Ascending aorta (tissue), 2 donors: Measurements from ENCODE around the gene CDCA3. TPM values are rescaled to one million over a fixed set of nuclear protein-coding genes. Genes with fewer than 3 reads are reported as not detected.
"Not testable (repeated sequence)": the region's sequence is repeated elsewhere in the genome, so short reads cannot be mapped to it uniquely, and the experiment has no call there.

ENCODE experiments used
- DNase-seq, 2 donors: peaks; one replicate each; pipeline ENCODE4 v3.0.0-alpha.2; 2019; ENCODE audit warnings: low spot score in 2 of 2
- H3K27ac ChIP-seq, 2 donors: fragments of 200-600 bp; sonication (generic); one replicate each; pipeline ENCODE4 v1.5.1; 2016 to 2017; ENCODE audit warnings: mild to moderate bottlenecking in 1 of 2
- H3K27me3 ChIP-seq: fragments of 200-600 bp; sonication (generic); one replicate; pipeline ENCODE4 v1.5.1; 2017
- H3K36me3 ChIP-seq, 2 donors: fragments of 200-600 bp; sonication (generic); one replicate each; pipeline ENCODE4 v1.5.1; 2016
- H3K4me1 ChIP-seq, 2 donors: fragments of 200-600 bp; sonication (generic); one replicate each; pipeline ENCODE4 v1.5.1; 2016 to 2017; ENCODE audit warnings: mild to moderate bottlenecking in 1 of 2
- H3K4me3 ChIP-seq, 2 donors: fragments of 200-600 bp; sonication (generic); one replicate each; pipeline ENCODE4 v1.5.1; 2016 to 2017; ENCODE audit warnings: mild to moderate bottlenecking in 1 of 2
- H3K9me3 ChIP-seq, 2 donors: fragments of 200-600 bp; sonication (generic); one replicate each; pipeline ENCODE4 v1.5.1; 2016
- CTCF ChIP-seq, 3 experiments: fragments of 200-600 bp in 2 of 3; fragments of 450-650 bp in 1 of 3; sonication (generic) in 2 of 3; IDR thresholded peaks; one replicate each; pipeline ENCODE4 v1.5.1; 2016 to 2019; ENCODE audit warnings: antibody characterized with exemption in 3 of 3, mild to moderate bottlenecking in 1 of 3, moderate library complexity in 1 of 3
- intact Hi-C: fragments of 100-400 bp; cut with DNase I; formaldehyde crosslinking; loops from one replicate; pipeline ENCODE4 v1.15.1; 2023
- total RNA-seq: library from RNA; depleted of rRNA; stranded (reverse); fragments of >200 nt; gene quantifications from one replicate; pipeline ENCODE4 v1.1.0, GENCODE V29; 2016

CDCA3 gene
- total RNA-seq, 1 donor from 2014 or later = not detected

- H3K4me3 ChIP-seq = peak overlapping the region; percentile 82 to 90
- intact Hi-C loops = loop anchor here (1.0 to 5.0 kb wide), 5 partner anchors 19 to 235 kb away; partner anchors contain the start of genes C1RL, CDCA3, LRRC23 and RNU7-1
- H3K27me3 ChIP-seq = no peaks in the 10 kb centered on the region
- peak overlapping the region; percentile 85 to 92 for H3K27ac ChIP-seq
- no peaks in the 10 kb centered on the region for H3K9me3 ChIP-seq
- H3K4me1 ChIP-seq = peaks cover 14 to 30% of the 10 kb centered on the region in 2 donors
- H3K36me3 ChIP-seq = peaks cover 17 to 19% of the 10 kb centered on the region in 2 donors
- TF ChIP-seq CTCF (IDR thresholded peaks at IDR 0.05) = peak; percentile 90 to 98 (median 97)
- DNase-seq = peak in 1 of 2 donors; percentile 92
Observed at GRCh38 chr12:6872073-6873048, 21.3 kb upstream of the CDCA3 start.

GRCh38 chr12:6871052-6871957 is 20.2 kb upstream of the CDCA3 start:
- no peaks in the 10 kb centered on the region for H3K9me3 ChIP-seq
- intact Hi-C loops = loop anchor here (5.0 kb wide), 1 partner anchor 236 kb away; the partner anchor contains the start of gene C1RL
- H3K4me3 ChIP-seq = peak overlapping the region; percentile 82 to 90
- H3K4me1 ChIP-seq = peaks cover 14 to 37% of the 10 kb centered on the region in 2 donors
- H3K36me3 ChIP-seq = peaks cover 17 to 19% of the 10 kb centered on the region in 2 donors
- no peak for DNase-seq
- TF ChIP-seq CTCF (IDR thresholded peaks at IDR 0.05) = no peak
- H3K27me3 ChIP-seq = no peaks in the 10 kb centered on the region
- peak overlapping the region; percentile 85 to 92 for H3K27ac ChIP-seq

- not testable (repeated sequence) for H3K27me3 ChIP-seq, H3K4me3 ChIP-seq, H3K9me3 ChIP-seq, DNase-seq
- Histone ChIP-seq H3K27ac (peak overlapping the region in 1 of 2 donors; percentile 41), H3K4me1 (peaks cover 14 to 40% of the 10 kb centered on the region in 2 donors), H3K36me3 (peaks cover 19 to 21% of the 10 kb centered on the region in 2 donors)
- intact Hi-C loops = loop anchor here (5.0 kb wide), 1 partner anchor 237 kb away; the partner anchor contains the start of gene C1RL
Observed at GRCh38 chr12:6870304-6870703, 19.2 kb upstream of the CDCA3 start.

- Histone ChIP-seq H3K27ac (peak overlapping the region; percentile 99), H3K4me3 (peak overlapping the region in 1 of 2 donors; percentile 91), H3K36me3 (peaks cover 28 to 31% of the 10 kb centered on the region in 2 donors), H3K27me3 (no peaks in the 10 kb centered on the region), H3K9me3 (no peaks in the 10 kb centered on the region), H3K4me1 (peaks cover 14 to 40% of the 10 kb centered on the region in 2 donors)
- peak in 1 of 2 donors; percentile 90 for DNase-seq
- TF ChIP-seq CTCF (IDR thresholded peaks at IDR 0.05) = peak; percentile 79 to 91 (median 88)
- intact Hi-C loops = loop anchor here (1.0 to 5.0 kb wide), 3 partner anchors 55 to 238 kb away; partner anchors contain the start of gene C1RL
Observed at GRCh38 chr12:6869049-6870021, 18.2 kb upstream of the CDCA3 start.
